Hepatocyte (in vitro differentiated cells): ENCODE results near the gene RAI1. TPM values are rescaled to one million over a fixed set of nuclear protein-coding genes. Genes with fewer than 3 reads are reported as not detected.

Experiments
- DNase-seq: peaks from one replicate; pipeline ENCODE4 v3.0.0-alpha.2; 2016; ENCODE audit warnings: low spot score
- H2AFZ ChIP-seq: fragments of 200-600 bp; sonication (generic); 2 replicates; pipeline ENCODE4 v1.6.0; 2016; ENCODE audit warnings: antibody characterized with exemption, mild to moderate bottlenecking
- H3K27ac ChIP-seq: fragments of 200-600 bp; sonication (generic); 2 replicates; pipeline ENCODE4 v1.5.1; 2016; ENCODE audit warnings: mild to moderate bottlenecking
- H3K27me3 ChIP-seq: fragments of 200-600 bp; sonication (generic); 2 replicates; pipeline ENCODE4 v1.6.1; 2016
- H3K36me3 ChIP-seq: fragments of 200-600 bp; sonication (generic); replicated peaks from 2 replicates; pipeline ENCODE4 v1.5.1; 2016; ENCODE audit warnings: low read depth; ENCODE audit not compliant: insufficient read depth
- H3K4me1 ChIP-seq: fragments of 200-600 bp; sonication (generic); 2 replicates; pipeline ENCODE4 v1.5.1; 2016; ENCODE audit warnings: mild to moderate bottlenecking, moderate library complexity; ENCODE audit not compliant: insufficient read depth
- H3K4me2 ChIP-seq: fragments of 200-600 bp; sonication (generic); 2 replicates; pipeline ENCODE4 v1.6.0; 2016
- H3K4me3 ChIP-seq: fragments of 200-600 bp; sonication (generic); 2 replicates; pipeline ENCODE4 v1.5.1; 2016; ENCODE audit warnings: mild to moderate bottlenecking
- H3K79me2 ChIP-seq: fragments of 200-600 bp; sonication (generic); 2 replicates; pipeline ENCODE4 v1.6.0; 2017; ENCODE audit warnings: mild to moderate bottlenecking
- H3K9me2 ChIP-seq: fragments of 200-600 bp; sonication (generic); replicated peaks from 2 replicates; pipeline ENCODE4 v1.6.0; 2017; ENCODE audit warnings: mild to moderate bottlenecking; ENCODE audit not compliant: insufficient read depth
- H3K9me3 ChIP-seq: fragments of 200-600 bp; sonication (generic); 2 replicates; pipeline ENCODE4 v1.5.1; 2016; ENCODE audit warnings: low read depth, mild to moderate bottlenecking
- H4K20me1 ChIP-seq: fragments of 200-600 bp; sonication (generic); 2 replicates; pipeline ENCODE4 v1.6.0; 2016; ENCODE audit warnings: mild to moderate bottlenecking; ENCODE audit not compliant: insufficient read depth, poor library complexity, severe bottlenecking
- EZH2 ChIP-seq: fragments of 200-600 bp; sonication (generic); IDR thresholded peaks from 2 replicates; pipeline ENCODE4 v1.6.1; 2016; ENCODE audit warnings: antibody characterized with exemption, mild to moderate bottlenecking, borderline replicate concordance
- EZH2phosphoT487 ChIP-seq: fragments of 200-600 bp; sonication (generic); IDR thresholded peaks from one replicate; pipeline ENCODE4 v1.6.1; 2018; ENCODE audit warnings: antibody characterized with exemption, mild to moderate bottlenecking, low read depth, moderate library complexity; ENCODE audit not compliant: unreplicated experiment, severe bottlenecking
- WGBS: methylation state at CpG from one replicate; pipeline ENCODE4 v1.1.6; 2016; ENCODE audit warnings: low lambda C conversion rate; ENCODE audit errors: missing lambda C conversion rate; 5-methylcytosine and 5-hydroxymethylcytosine counted together
- polyA plus RNA-seq: library from polyadenylated mRNA; unstranded; fragments of >200 nt; fragmentation: Nextera tagmentation; extraction: Ambion mirVana; gene quantifications from 2 replicates; pipeline ENCODE4 v1.2.1, GENCODE V29; 2016
- total RNA-seq: library from RNA; depleted of rRNA; stranded (reverse); fragments of >200 nt; gene quantifications from 2 replicates; pipeline ENCODE4 v1.2.3, GENCODE V29; 2014
- TF ChIP-seq, protein P1 (sequence below): fragments of 200-600 bp; sonication (generic); IDR thresholded peaks from 2 replicates; pipeline ENCODE4 v1.5.1; 2016; ENCODE audit warnings: antibody characterized with exemption, mild to moderate bottlenecking; ENCODE audit not compliant: poor library complexity

The RAI1 gene
- total and polyA plus RNA-seq, 2 experiments from 2014 or later: 20.2 to 23.8 TPM

DNA sequence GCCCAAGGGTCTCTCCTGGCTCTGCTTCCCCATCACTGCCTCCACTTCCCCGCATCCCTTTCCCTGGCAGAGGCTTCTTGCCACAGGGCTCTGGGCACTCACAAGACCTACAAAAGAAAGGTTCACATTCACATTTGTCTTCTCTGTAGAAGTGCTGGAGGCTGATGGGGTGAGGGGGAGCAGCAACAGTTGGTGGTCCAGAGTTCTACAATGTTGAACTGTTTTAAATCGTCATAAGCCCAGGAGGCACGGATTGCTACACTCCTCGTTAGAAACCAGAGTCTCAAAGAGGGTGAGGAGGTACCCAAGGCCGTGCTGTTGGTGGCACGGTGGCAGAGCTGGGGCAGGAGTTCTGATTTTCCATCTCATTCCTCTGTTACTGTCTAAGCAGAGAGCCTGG is 5.8 kb upstream of the RAI1 start:
- no peaks in the 10 kb centered on the region for H4K20me1 ChIP-seq
- DNase-seq: no peak
- H3K4me1 ChIP-seq: peaks cover 8% of the 10 kb centered on the region
- no peak overlapping the region for H3K4me3 ChIP-seq
- no peak overlapping the region for H3K4me2 ChIP-seq
- H3K9me3 ChIP-seq: no peaks in the 10 kb centered on the region
- no peak overlapping the region for H3K27ac ChIP-seq
- TF ChIP-seq, protein P1, sequence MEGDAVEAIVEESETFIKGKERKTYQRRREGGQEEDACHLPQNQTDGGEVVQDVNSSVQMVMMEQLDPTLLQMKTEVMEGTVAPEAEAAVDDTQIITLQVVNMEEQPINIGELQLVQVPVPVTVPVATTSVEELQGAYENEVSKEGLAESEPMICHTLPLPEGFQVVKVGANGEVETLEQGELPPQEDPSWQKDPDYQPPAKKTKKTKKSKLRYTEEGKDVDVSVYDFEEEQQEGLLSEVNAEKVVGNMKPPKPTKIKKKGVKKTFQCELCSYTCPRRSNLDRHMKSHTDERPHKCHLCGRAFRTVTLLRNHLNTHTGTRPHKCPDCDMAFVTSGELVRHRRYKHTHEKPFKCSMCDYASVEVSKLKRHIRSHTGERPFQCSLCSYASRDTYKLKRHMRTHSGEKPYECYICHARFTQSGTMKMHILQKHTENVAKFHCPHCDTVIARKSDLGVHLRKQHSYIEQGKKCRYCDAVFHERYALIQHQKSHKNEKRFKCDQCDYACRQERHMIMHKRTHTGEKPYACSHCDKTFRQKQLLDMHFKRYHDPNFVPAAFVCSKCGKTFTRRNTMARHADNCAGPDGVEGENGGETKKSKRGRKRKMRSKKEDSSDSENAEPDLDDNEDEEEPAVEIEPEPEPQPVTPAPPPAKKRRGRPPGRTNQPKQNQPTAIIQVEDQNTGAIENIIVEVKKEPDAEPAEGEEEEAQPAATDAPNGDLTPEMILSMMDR: no peak
- TF ChIP-seq EZH2phosphoT487 (no peak), EZH2 (no peak)
- H3K79me2 ChIP-seq: no peaks in the 10 kb centered on the region
- H3K27me3 ChIP-seq: no peaks in the 10 kb centered on the region
- H3K36me3 ChIP-seq: no peaks in the 10 kb centered on the region
- 76% methylated on average over 6 of the region's 6 CpGs for WGBS
- H2AFZ ChIP-seq: no peak overlapping the region
- no peaks in the 10 kb centered on the region for H3K9me2 ChIP-seq

GRCh38 chr17:17675925-17676534 is 5.2 kb upstream of the RAI1 start:
- Histone ChIP-seq H4K20me1 (no peaks in the 10 kb centered on the region), H3K36me3 (no peaks in the 10 kb centered on the region), H3K4me3 (no peak overlapping the region), H3K9me2 (no peaks in the 10 kb centered on the region), H3K79me2 (peaks cover 4% of the 10 kb centered on the region), H3K9me3 (no peaks in the 10 kb centered on the region), H3K4me2 (no peak overlapping the region), H2AFZ (no peak overlapping the region), H3K27me3 (no peaks in the 10 kb centered on the region), H3K27ac (no peak overlapping the region), H3K4me1 (peaks cover 11% of the 10 kb centered on the region)
- TF ChIP-seq EZH2 (no peak), EZH2phosphoT487 (no peak)
- TF ChIP-seq, protein P1: no peak
- peak; percentile 41 for DNase-seq
- WGBS: 40% methylated on average over 11 of the region's 11 CpGs

DNA sequence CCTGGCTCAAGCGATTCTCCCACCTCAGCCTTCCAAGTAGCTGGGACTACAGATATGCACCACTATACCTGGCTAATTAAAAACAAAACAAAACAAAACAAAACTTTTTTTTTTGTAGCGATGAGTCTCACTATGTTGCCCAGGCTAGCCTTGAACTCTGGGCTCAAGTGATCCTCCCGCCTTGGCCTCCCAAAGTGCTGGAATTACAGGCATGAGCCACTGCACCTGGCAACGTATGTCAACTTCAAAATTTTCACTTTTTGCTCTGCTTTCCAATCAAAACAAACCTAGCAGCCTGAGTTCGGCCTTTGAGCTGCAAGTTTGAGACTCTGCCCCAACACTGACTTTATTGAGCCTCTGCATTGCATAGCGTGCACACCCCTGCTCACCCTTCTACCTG is 4.5 kb upstream of the RAI1 start:
- Histone ChIP-seq H2AFZ (no peak overlapping the region), H3K4me3 (no peak overlapping the region), H3K79me2 (peaks cover 5% of the 10 kb centered on the region), H4K20me1 (no peaks in the 10 kb centered on the region), H3K9me3 (no peaks in the 10 kb centered on the region), H3K4me2 (no peak overlapping the region), H3K36me3 (no peaks in the 10 kb centered on the region), H3K27me3 (no peaks in the 10 kb centered on the region), H3K27ac (no peak overlapping the region), H3K9me2 (no peaks in the 10 kb centered on the region), H3K4me1 (peaks cover 11% of the 10 kb centered on the region)
- 94% methylated on average over 6 of the region's 6 CpGs for WGBS
- no peak for DNase-seq
- TF ChIP-seq EZH2phosphoT487 (no peak), EZH2 (no peak)
- TF ChIP-seq, protein P1: no peak
